Neural progenitor cell (in vitro differentiated cells): ENCODE results near the gene VTI1A. TPM values are rescaled to one million over a fixed set of nuclear protein-coding genes. Genes with fewer than 3 reads are reported as not detected.

Experiments used
- DNase-seq: peaks from one replicate; pipeline ENCODE4 v3.0.0-alpha.2; 2016; ENCODE audit warnings: low spot score
- H2AFZ ChIP-seq: fragments of 200-600 bp; sonication (generic); replicated peaks from 2 replicates; pipeline ENCODE4 v1.6.1; 2016; ENCODE audit warnings: antibody characterized with exemption
- H3F3A ChIP-seq: fragments of 200-600 bp; sonication (generic); 2 replicates; pipeline ENCODE4 v1.6.1; 2016; ENCODE audit warnings: antibody characterized with exemption, low read depth
- H3K27ac ChIP-seq: fragments of 200-600 bp; sonication (generic); 2 replicates; pipeline ENCODE4 v1.5.1; 2016; ENCODE audit warnings: mild to moderate bottlenecking
- H3K27me3 ChIP-seq: fragments of 200-600 bp; sonication (generic); 2 replicates; pipeline ENCODE4 v1.6.1; 2016; ENCODE audit warnings: mild to moderate bottlenecking, moderate library complexity
- H3K36me3 ChIP-seq: fragments of 200-600 bp; sonication (generic); 2 replicates; pipeline ENCODE4 v1.5.1; 2016
- H3K4me1 ChIP-seq: fragments of 200-600 bp; sonication (generic); 2 replicates; pipeline ENCODE4 v1.6.1; 2016; ENCODE audit warnings: mixed run types
- H3K4me2 ChIP-seq: fragments of 200-600 bp; sonication (generic); 2 replicates; pipeline ENCODE4 v1.6.1; 2016
- H3K4me3 ChIP-seq: fragments of 200-600 bp; sonication (generic); 2 replicates; pipeline ENCODE4 v1.5.1; 2016
- H3K79me2 ChIP-seq: fragments of 200-600 bp; sonication (generic); 2 replicates; pipeline ENCODE4 v1.6.1; 2016; ENCODE audit warnings: low read depth
- H3K9ac ChIP-seq: fragments of 200-600 bp; sonication (generic); 2 replicates; pipeline ENCODE4 v1.6.1; 2016
- H3K9me3 ChIP-seq: fragments of 200-600 bp; sonication (generic); 2 replicates; pipeline ENCODE4 v1.5.1; 2016; ENCODE audit warnings: low read depth
- H4K20me1 ChIP-seq: fragments of 200-600 bp; sonication (generic); 2 replicates; pipeline ENCODE4 v1.6.1; 2016; ENCODE audit warnings: low read depth
- H3K27ac Mint-ChIP-seq: 3 replicates; pipeline ENCODE4 v1.8.0; 2021; ENCODE audit warnings: mixed read lengths
- H3K27me3 Mint-ChIP-seq: 2 replicates; pipeline ENCODE4 v1.8.0; 2022; ENCODE audit warnings: low read depth, mild to moderate bottlenecking, inconsistent platforms, moderate library complexity, mixed read lengths; ENCODE audit not compliant: insufficient read depth
- H3K36me3 Mint-ChIP-seq: 3 replicates; pipeline ENCODE4 v1.8.0; 2021; ENCODE audit warnings: mixed read lengths
- H3K4me1 Mint-ChIP-seq: 3 replicates; pipeline ENCODE4 v1.8.0; 2021; ENCODE audit warnings: mixed read lengths
- H3K4me3 Mint-ChIP-seq: 3 replicates; pipeline ENCODE4 v1.8.0; 2021; ENCODE audit warnings: mild to moderate bottlenecking, moderate library complexity, mixed read lengths
- H3K9me3 Mint-ChIP-seq: 3 replicates; pipeline ENCODE4 v1.8.0; 2020; ENCODE audit warnings: mixed read lengths
- CTCF ChIP-seq: fragments of 200-600 bp; sonication (generic); IDR thresholded peaks from 2 replicates; pipeline ENCODE4 v1.5.1; 2017; ENCODE audit warnings: antibody characterized with exemption, mild to moderate bottlenecking
- EZH2 ChIP-seq: fragments of 200-600 bp; sonication (generic); IDR thresholded peaks from 2 replicates; pipeline ENCODE4 v1.6.1; 2017; ENCODE audit warnings: antibody characterized with exemption, mild to moderate bottlenecking, moderate library complexity
- EZH2phosphoT487 ChIP-seq: fragments of 200-600 bp; sonication (generic); IDR thresholded peaks from 2 replicates; pipeline ENCODE4 v1.6.1; 2017; ENCODE audit warnings: antibody characterized with exemption
- total RNA-seq: library from RNA; depleted of rRNA; stranded (reverse); fragments of >200 nt; gene quantifications from 2 replicates; pipeline ENCODE4 v1.2.3, GENCODE V29; 2015; ENCODE audit warnings: low replicate concordance

Gene VTI1A
- total RNA-seq, 1 donor from 2014 or later = 28.8 TPM

GRCh38 chr10:112426111-112426510 lies 20.9 kb upstream of the VTI1A start:
- Histone ChIP-seq H2AFZ (no peak overlapping the region), H3K36me3 (no peaks in the 10 kb centered on the region), H3K4me1 (peaks cover 14% of the 10 kb centered on the region), H3F3A (no peaks in the 10 kb centered on the region), H3K9ac (no peak overlapping the region), H3K79me2 (no peaks in the 10 kb centered on the region), H3K9me3 (no peaks in the 10 kb centered on the region), H3K27me3 (no peaks in the 10 kb centered on the region), H3K27ac (no peak overlapping the region), H3K4me3 (no peak overlapping the region), H4K20me1 (no peaks in the 10 kb centered on the region), H3K4me2 (no peak overlapping the region)
- no peaks in the 10 kb centered on the region for H3K9me3 Mint-ChIP-seq
- H3K27me3 Mint-ChIP-seq = no peaks in the 10 kb centered on the region
- H3K4me1 Mint-ChIP-seq = no peaks in the 10 kb centered on the region
- H3K4me3 Mint-ChIP-seq = no peak overlapping the region
- peaks cover 2% of the 10 kb centered on the region for H3K36me3 Mint-ChIP-seq
- no peak overlapping the region for H3K27ac Mint-ChIP-seq
- no peak for DNase-seq
- TF ChIP-seq CTCF = no peak
- no peak for TF ChIP-seq EZH2
- TF ChIP-seq EZH2phosphoT487 = no peak

- H3K27ac Mint-ChIP-seq = no peak overlapping the region
- no peaks in the 10 kb centered on the region for H3K27me3 ChIP-seq
- no peaks in the 10 kb centered on the region for H3F3A ChIP-seq
- no peak for TF ChIP-seq EZH2
- no peak for TF ChIP-seq CTCF
- TF ChIP-seq EZH2phosphoT487 = no peak
- H3K27ac ChIP-seq = no peak overlapping the region
- H3K4me3 Mint-ChIP-seq = no peak overlapping the region
- no peak overlapping the region for H3K4me3 ChIP-seq
- no peak overlapping the region for H3K9ac ChIP-seq
- H3K4me2 ChIP-seq = no peak overlapping the region
- no peaks in the 10 kb centered on the region for H3K9me3 ChIP-seq
- peaks cover 6% of the 10 kb centered on the region for H3K36me3 Mint-ChIP-seq
- DNase-seq = no peak
- H3K4me1 Mint-ChIP-seq = no peaks in the 10 kb centered on the region
- H3K79me2 ChIP-seq = no peaks in the 10 kb centered on the region
- no peaks in the 10 kb centered on the region for H3K9me3 Mint-ChIP-seq
- peaks cover 11% of the 10 kb centered on the region for H3K4me1 ChIP-seq
- no peak overlapping the region for H2AFZ ChIP-seq
- no peaks in the 10 kb centered on the region for H3K27me3 Mint-ChIP-seq
- H3K36me3 ChIP-seq = peaks cover 18% of the 10 kb centered on the region
- H4K20me1 ChIP-seq = no peaks in the 10 kb centered on the region
Measured at GRCh38 chr10:112429147-112429546, 17.9 kb upstream of the VTI1A start.

DNA sequence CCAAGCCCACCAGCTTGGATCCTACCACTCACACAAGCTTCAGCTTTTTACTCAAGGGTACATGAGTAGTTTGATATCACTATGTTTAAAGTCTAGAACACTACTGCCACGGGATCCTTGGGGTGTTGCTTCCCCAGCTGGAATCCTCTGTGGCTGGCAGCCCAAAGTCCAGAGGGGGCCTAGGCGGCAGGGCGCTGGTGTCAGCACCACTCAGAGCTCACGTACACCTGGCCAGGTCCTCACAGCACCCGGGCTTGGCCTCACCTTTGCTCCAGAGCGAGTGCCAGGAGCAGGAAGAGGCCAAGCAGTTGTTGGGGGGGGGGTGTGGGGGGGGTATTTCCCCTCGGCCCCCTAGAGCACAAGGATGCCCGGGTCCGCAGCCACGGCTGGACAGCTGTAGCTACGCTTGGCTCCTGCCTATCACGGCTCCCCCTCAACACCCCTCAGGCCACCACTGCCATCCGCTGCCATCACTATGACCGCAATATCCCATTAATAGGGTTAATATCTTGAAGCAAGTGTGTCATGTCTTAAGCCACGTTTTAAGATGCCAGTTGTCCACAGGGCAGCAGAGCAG lies 17.3 kb upstream of the VTI1A start:
- Mint-ChIP-seq H3K27me3 (no peaks in the 10 kb centered on the region), H3K4me1 (no peaks in the 10 kb centered on the region), H3K9me3 (no peaks in the 10 kb centered on the region), H3K27ac (no peak overlapping the region), H3K36me3 (peaks cover 6% of the 10 kb centered on the region), H3K4me3 (no peak overlapping the region)
- no peaks in the 10 kb centered on the region for H3K27me3 ChIP-seq
- H3K9me3 ChIP-seq = no peaks in the 10 kb centered on the region
- no peak overlapping the region for H3K27ac ChIP-seq
- H3F3A ChIP-seq = no peaks in the 10 kb centered on the region
- no peak overlapping the region for H3K4me2 ChIP-seq
- H3K4me1 ChIP-seq = peaks cover 5% of the 10 kb centered on the region
- TF ChIP-seq CTCF (no peak), EZH2 (no peak), EZH2phosphoT487 (no peak)
- no peak overlapping the region for H2AFZ ChIP-seq
- H3K36me3 ChIP-seq = peaks cover 24% of the 10 kb centered on the region
- DNase-seq = no peak
- no peak overlapping the region for H3K4me3 ChIP-seq
- H3K79me2 ChIP-seq = no peaks in the 10 kb centered on the region
- H4K20me1 ChIP-seq = no peaks in the 10 kb centered on the region
- H3K9ac ChIP-seq = no peak overlapping the region
